Mesothelial cell of epicardium (in vitro differentiated cells): ENCODE measurements around the gene CELF1. TPM values are rescaled to one million over a fixed set of nuclear protein-coding genes. Genes with fewer than 3 reads are reported as not detected.
A peak's percentile ranks its signal among the peaks of the same experiment; 100 is the strongest.

Experiments used
- DNase-seq, 2 experiments: peaks; one replicate each; pipeline ENCODE4 v3.0.0; 2021; ENCODE audit warnings: low spot score in 2 of 2; ENCODE audit not compliant: unreplicated experiment in 2 of 2
- H3K27ac Mint-ChIP-seq: 2 replicates; pipeline ENCODE4 v1.8.0; 2021; ENCODE audit warnings: mixed read lengths
- H3K27me3 Mint-ChIP-seq: 2 replicates; pipeline ENCODE4 v1.8.0; 2021; ENCODE audit warnings: low read depth, mixed read lengths
- H3K36me3 Mint-ChIP-seq: 2 replicates; pipeline ENCODE4 v1.8.0; 2021; ENCODE audit warnings: mixed read lengths
- H3K4me1 Mint-ChIP-seq: 2 replicates; pipeline ENCODE4 v1.8.0; 2021; ENCODE audit warnings: mixed read lengths
- H3K4me3 Mint-ChIP-seq: 2 replicates; pipeline ENCODE4 v1.8.0; 2021; ENCODE audit warnings: mild to moderate bottlenecking, moderate library complexity, mixed read lengths
- H3K9me3 Mint-ChIP-seq: 2 replicates; pipeline ENCODE4 v1.8.0; 2021; ENCODE audit warnings: mixed read lengths
- total RNA-seq: library from RNA; stranded (reverse); gene quantifications from 3 replicates; pipeline ENCODE4 v1.2.1, GENCODE V29; 2021
- TF ChIP-seq, protein P1 (sequence below): fragments of 200-600 bp; sonication (generic); IDR thresholded peaks from one replicate; pipeline ENCODE4 v1.5.0; 2021; ENCODE audit warnings: antibody characterized with exemption; ENCODE audit not compliant: unreplicated experiment

CELF1 gene
- total RNA-seq, result 119 to 123 TPM (median 120 TPM) in 3 replicates

DNA sequence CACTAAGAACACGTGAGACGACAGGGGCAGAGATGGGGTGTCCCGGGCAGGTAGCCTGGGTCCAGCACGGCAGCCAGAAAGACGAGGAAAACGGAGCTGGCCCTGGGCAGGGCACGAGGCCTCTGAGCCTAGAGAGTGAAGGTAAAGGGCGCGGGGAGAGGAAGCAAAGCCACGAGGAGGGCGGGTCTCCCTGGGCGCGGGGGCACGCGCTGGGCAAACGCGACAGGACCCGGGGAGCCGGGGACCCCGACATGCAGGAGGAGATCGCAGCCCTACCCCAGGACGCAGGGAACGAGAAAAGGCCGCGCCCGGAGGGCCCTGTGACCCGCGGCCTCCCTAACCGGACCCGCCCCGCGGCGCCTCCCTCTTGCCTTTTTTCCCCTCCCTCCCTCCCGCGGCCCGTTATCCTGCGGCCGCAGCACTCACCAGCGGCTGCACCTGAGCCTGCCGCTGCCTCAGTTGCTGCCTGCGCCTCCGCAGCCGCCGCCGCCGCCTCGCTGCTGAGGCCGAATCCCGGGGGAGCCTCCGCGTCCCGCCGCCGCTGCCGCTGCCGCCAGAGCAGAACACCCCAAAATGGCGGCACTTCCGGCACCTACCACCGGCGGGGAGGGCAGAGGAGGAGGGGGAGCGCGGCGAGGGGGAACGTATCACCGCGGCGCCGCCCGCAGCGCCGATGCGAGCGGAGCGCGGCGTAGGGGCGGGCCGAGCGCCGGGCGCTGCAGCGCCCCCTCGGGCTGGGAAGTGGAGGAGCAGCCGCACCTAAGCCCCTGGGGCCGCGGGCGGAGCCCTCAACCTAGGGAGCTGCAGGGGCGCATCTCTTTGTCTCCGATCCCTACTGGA lies at the start of gene CELF1:
TSS of gene CELF1 (minus strand) at position 567 of the 840 bp plus-strand sequence. CDS start 53,609 bp downstream, outside the sequence.
- peak; percentile 91 to 93 for DNase-seq
- Mint-ChIP-seq H3K36me3 (peaks cover 2% of the 10 kb centered on the region), H3K4me1 (peaks cover 18% of the 10 kb centered on the region), H3K9me3 (no peaks in the 10 kb centered on the region), H3K27ac (peak within 1 kb of the TSS; percentile 99), H3K4me3 (peak within 1 kb of the TSS; percentile 96), H3K27me3 (no peaks in the 10 kb centered on the region)
- TF ChIP-seq, protein P1, sequence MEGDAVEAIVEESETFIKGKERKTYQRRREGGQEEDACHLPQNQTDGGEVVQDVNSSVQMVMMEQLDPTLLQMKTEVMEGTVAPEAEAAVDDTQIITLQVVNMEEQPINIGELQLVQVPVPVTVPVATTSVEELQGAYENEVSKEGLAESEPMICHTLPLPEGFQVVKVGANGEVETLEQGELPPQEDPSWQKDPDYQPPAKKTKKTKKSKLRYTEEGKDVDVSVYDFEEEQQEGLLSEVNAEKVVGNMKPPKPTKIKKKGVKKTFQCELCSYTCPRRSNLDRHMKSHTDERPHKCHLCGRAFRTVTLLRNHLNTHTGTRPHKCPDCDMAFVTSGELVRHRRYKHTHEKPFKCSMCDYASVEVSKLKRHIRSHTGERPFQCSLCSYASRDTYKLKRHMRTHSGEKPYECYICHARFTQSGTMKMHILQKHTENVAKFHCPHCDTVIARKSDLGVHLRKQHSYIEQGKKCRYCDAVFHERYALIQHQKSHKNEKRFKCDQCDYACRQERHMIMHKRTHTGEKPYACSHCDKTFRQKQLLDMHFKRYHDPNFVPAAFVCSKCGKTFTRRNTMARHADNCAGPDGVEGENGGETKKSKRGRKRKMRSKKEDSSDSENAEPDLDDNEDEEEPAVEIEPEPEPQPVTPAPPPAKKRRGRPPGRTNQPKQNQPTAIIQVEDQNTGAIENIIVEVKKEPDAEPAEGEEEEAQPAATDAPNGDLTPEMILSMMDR, result peak; percentile 86

DNA sequence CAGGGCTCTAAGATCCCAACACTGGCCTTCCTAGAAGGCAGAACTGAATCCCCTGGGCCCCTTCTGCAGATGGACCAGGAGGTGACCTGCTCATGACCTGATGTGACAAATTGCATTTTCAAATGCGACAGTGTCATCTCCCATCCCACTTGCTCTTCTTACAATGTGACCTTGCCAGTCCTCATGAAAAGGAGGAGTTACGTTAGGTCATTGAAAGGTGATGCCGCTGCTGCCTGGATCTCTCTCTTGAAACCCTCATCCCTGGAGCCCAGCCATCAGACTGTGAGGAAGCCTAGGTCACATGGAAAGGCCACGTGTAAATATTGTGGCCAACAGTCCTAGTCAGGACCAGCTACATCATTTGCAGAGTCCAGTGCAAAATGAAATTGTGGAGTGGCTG lies 47.0 kb upstream of the CELF1 start:
- H3K36me3 Mint-ChIP-seq, result no peaks in the 10 kb centered on the region
- H3K4me3 Mint-ChIP-seq, result no peak overlapping the region
- no peak for DNase-seq

DNA sequence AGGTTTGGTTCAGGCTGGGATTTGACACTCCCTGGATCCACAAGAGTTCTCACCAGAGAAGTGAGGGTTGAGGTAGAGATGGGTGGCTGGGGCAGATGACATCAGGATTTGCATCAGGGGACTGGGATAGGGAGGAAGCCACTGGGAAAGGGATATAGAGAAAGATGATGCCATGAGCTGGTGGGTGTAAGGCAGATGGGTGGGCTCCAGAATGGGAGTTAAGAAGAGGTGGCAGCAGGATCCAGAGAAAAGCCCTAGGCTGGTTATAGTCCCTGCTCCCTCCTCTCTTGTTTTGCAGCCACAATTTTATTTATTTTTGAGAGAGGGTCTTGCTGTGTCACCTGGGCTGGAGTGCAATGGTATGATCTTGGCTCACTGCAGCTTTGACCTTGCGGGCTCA lies 43.0 kb upstream of the CELF1 start:
- peaks cover 22% of the 10 kb centered on the region for H3K4me1 Mint-ChIP-seq
- no peaks in the 10 kb centered on the region for H3K36me3 Mint-ChIP-seq
- DNase-seq, result no peak
- H3K27me3 Mint-ChIP-seq, result peaks cover 43% of the 10 kb centered on the region
- TF ChIP-seq, protein P1, result no peak
- no peak overlapping the region for H3K4me3 Mint-ChIP-seq
- no peak overlapping the region for H3K27ac Mint-ChIP-seq
- H3K9me3 Mint-ChIP-seq, result no peaks in the 10 kb centered on the region

More for the DNA sequence above, 47.0 kb upstream of the CELF1 start:
- TF ChIP-seq, protein P1, result no peak
- no peaks in the 10 kb centered on the region for H3K9me3 Mint-ChIP-seq
- H3K27me3 Mint-ChIP-seq, result peaks cover 12% of the 10 kb centered on the region
- peaks cover 10% of the 10 kb centered on the region for H3K4me1 Mint-ChIP-seq
- no peak overlapping the region for H3K27ac Mint-ChIP-seq

DNA sequence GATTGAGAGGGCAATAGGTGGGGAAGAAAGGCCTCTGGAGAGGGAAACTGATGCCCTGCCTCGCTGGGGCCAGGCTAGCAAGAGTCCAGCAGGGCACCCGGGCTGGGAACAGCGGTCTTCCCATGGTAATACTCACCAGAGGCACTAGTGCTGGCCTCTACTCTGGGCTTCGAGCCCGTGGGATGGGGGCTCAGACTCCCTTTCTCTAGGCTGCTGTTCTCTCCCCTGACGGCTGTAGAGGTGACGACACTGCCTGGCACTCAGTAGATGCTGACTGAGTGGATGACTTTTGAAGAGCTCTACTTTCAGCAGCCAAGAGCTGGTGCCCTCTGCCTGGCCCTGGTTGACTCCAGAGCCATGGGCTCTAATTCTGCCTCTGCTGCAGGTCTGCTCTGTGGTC lies 42.1 kb upstream of the CELF1 start:
- Mint-ChIP-seq H3K27me3 (peaks cover 43% of the 10 kb centered on the region), H3K4me1 (peaks cover 22% of the 10 kb centered on the region), H3K9me3 (no peaks in the 10 kb centered on the region), H3K4me3 (peak overlapping the region; percentile 70), H3K27ac (no peak overlapping the region), H3K36me3 (no peaks in the 10 kb centered on the region)
- DNase-seq, result no peak
- TF ChIP-seq, protein P1, result no peak

DNA sequence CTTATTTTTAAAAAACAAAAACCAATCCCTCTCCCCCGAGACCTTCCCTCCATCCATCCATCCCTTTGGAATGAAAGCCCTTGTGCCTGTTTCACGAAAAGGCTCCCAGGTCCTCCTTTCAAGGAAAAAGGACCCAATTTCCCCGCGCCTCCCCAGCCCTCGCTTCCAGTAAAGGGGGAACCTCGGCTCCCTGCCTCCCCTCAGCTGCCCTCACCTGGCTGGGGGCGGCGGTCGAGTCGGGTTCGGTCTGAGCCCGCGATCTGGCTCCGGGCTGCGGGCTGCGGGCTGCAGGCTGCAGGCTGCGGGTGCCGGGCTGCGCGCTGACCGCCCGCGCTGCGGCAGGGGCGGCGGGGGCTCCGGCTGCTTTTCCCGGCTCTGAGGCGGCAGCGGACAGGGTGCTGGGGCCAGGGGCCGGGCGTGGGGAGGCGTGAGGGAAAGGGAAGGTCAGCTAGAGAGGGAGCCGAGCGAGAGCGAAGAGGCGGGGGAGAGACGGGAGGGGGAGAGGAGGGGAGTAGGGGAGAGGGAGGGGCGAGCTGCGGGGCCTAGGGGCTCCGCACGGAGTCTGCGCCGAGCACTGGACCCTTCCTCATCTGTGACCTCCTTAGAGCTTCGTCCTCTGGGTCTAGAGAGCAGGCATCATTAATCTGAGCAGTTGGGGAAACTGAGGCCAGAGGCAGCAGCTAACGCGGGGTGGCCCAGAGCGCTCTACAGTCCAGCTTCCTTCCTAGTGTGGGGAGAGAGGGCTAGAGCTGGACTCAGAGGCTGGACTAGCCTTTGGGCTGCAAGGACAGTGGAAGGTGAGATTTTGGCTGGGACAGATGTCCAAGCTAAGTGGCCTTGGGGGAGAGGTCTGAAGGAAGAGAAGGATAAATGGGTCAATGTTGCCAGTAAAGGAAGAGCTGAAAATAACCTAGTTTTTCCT lies 41.3 kb upstream of the CELF1 start, which contains the start of gene C1QTNF4:
TSS of gene C1QTNF4 (minus strand) at position 478 of the 922 bp plus-strand sequence. CDS start 3,601 bp downstream, outside the sequence.
- DNase-seq, result peak in 1 of 2 experiments; percentile 46
- Mint-ChIP-seq H3K27ac (no peak within 1 kb of the TSS), H3K36me3 (no peaks in the 10 kb centered on the region), H3K4me3 (peak within 1 kb of the TSS; percentile 70), H3K4me1 (peaks cover 16% of the 10 kb centered on the region), H3K27me3 (peaks cover 43% of the 10 kb centered on the region), H3K9me3 (no peaks in the 10 kb centered on the region)
- TF ChIP-seq, protein P1, result no peak
